GM20000 (cell line): ENCODE data around the gene TSNAX.

Experiments used
- DNase-seq: peaks from one replicate; pipeline ENCODE4 v3.0.0; 2012; ENCODE audit warnings: low spot score
- CTCF ChIP-seq: IDR thresholded peaks from 2 replicates; pipeline ENCODE4 v1.5.1; 2012; ENCODE audit warnings: mild to moderate bottlenecking, control low read depth; ENCODE audit errors: extremely low read depth, missing control alignments

TSNAX gene

GRCh38 chr1:231594749-231595148, 66.3 kb downstream of the TSNAX start:
- DNase-seq = no peak
- TF ChIP-seq CTCF = no peak

- TF ChIP-seq CTCF = no peak
- no peak for DNase-seq
Observed at GRCh38 chr1:231596337-231596791, 67.9 kb downstream of the TSNAX start.

- no peak for DNase-seq
- no peak for TF ChIP-seq CTCF
Observed at GRCh38 chr1:231597971-231598370, 69.5 kb downstream of the TSNAX start.

- DNase-seq = no peak
- TF ChIP-seq CTCF = no peak
Observed at GRCh38 chr1:231600458-231600976, 72.0 kb downstream of the TSNAX start.

- no peak for TF ChIP-seq CTCF
- no peak for DNase-seq
Observed at GRCh38 chr1:231601824-231602672, 73.6 kb downstream of the TSNAX start.

GRCh38 chr1:231602673-231602984, 74.2 kb downstream of the TSNAX start:
- no peak for DNase-seq

More at GRCh38 chr1:231602673-231602984, 74.2 kb downstream of the TSNAX start:
- TF ChIP-seq CTCF = no peak
